Choroid plexus epithelial cell (primary cell): ENCODE results near the gene GPHN.
"Not testable (repeated sequence)": the region's sequence is repeated elsewhere in the genome, so short reads cannot be mapped to it uniquely, and the experiment has no call there.

Experiments
- DNase-seq: peaks from one replicate; pipeline ENCODE4 v3.0.0-alpha.2; 2010; ENCODE audit warnings: low read depth
- H3K4me3 ChIP-seq: 2 replicates; pipeline ENCODE4 v1.5.1; 2011; ENCODE audit warnings: low read depth, mild to moderate bottlenecking, control low read depth, low read length, moderate library complexity
- TF ChIP-seq, protein P1 (sequence below): conservative IDR thresholded peaks from 2 replicates; pipeline ENCODE4 v1.5.1; 2011; ENCODE audit warnings: low read depth, mild to moderate bottlenecking, control low read depth, inconsistent platforms, low read length, moderate library complexity

Gene GPHN

DNA sequence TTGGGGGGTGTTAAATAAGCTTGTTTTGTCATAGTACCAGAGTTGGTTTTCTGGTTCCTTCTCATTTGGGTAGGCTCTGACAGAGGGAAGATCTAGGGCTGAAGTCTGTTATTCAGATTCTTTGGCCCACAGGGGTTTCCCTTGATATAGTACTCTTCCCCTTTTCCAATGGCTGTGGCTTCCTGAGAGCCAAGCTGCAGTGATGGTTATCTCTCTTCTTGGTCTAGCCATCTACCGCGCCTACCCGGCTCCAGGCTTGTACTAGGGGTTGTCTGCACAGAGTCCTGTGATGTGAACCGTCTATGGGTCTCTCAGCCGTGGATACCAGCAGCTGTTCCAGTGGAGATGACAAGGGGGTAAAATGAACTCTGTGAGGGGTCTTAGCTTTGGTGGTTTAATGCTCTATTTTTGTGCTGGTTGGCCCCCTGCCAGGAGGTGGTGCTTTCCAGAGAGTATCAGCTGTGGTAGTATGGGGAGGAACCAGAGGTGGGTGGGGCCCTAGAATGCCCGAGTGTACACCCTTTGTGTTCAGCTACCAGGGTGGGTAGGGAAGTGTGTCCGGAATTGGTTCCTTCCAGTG is 209.7 kb downstream of the GPHN start:
- no peak for DNase-seq
- TF ChIP-seq, protein P1, sequence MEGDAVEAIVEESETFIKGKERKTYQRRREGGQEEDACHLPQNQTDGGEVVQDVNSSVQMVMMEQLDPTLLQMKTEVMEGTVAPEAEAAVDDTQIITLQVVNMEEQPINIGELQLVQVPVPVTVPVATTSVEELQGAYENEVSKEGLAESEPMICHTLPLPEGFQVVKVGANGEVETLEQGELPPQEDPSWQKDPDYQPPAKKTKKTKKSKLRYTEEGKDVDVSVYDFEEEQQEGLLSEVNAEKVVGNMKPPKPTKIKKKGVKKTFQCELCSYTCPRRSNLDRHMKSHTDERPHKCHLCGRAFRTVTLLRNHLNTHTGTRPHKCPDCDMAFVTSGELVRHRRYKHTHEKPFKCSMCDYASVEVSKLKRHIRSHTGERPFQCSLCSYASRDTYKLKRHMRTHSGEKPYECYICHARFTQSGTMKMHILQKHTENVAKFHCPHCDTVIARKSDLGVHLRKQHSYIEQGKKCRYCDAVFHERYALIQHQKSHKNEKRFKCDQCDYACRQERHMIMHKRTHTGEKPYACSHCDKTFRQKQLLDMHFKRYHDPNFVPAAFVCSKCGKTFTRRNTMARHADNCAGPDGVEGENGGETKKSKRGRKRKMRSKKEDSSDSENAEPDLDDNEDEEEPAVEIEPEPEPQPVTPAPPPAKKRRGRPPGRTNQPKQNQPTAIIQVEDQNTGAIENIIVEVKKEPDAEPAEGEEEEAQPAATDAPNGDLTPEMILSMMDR: no peak

DNA sequence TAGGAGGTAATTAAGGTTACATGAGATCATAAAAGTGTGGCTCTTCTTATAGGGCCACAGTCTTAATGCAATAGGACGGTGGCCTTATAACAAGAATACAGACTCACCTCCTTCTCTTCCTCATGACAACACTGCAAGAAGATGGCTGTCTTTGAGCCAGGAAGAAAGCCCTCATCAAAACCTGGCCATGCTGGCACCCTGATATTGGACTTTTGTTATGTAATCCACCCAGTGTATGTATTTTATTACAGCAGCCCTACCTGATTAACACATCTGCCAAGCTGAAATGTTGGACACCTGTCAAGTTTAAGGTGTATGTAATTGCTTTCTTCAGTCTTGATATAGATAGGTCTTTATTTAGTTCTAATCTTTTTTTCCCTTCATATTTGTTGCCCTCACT is 217.0 kb downstream of the GPHN start:
- TF ChIP-seq, protein P1: no peak
- no peak overlapping the region for H3K4me3 ChIP-seq
- no peak for DNase-seq

More for the DNA sequence above, 209.7 kb downstream of the GPHN start:
- no peak overlapping the region for H3K4me3 ChIP-seq

DNA sequence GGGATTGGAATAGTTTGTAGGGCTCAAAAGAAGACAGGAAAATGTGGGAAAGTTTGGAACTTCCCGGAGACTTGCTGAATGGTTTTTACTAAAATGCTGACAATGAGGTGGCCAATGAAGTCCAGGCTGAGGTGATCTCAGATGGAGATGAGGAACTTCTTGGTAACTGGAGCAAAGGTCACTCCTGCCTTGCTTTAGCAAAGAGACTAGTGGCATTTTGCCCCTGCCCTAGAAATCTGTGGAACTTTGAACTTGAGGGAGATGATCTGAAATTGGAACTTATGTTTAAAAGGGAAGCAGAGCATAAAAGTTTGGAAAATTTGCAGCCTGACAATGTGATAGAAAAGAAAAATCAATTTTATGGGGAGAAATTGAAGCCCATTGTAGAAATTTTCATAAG is 223.4 kb downstream of the GPHN start:
- not testable (repeated sequence) for DNase-seq, H3K4me3 ChIP-seq

DNA sequence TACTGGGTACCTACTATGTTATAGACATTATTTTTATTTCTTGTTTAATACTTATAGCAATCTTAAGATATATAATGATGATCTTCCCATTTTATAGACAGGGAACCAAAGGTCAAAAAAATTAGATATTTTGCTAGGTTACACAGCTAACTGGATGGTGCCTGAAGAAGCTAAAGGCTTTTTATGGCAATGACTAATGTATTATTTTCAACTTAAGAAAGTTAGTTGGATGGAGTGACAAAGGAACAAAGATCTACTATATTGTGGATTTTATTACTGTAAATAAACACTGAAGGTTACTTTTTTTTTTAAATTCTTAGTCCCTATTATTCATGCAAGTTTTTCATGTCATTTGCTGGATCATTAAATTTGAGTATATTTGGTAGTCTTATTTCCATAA is 227.9 kb downstream of the GPHN start:
- TF ChIP-seq, protein P1: no peak
- H3K4me3 ChIP-seq: no peak overlapping the region
- no peak for DNase-seq

DNA sequence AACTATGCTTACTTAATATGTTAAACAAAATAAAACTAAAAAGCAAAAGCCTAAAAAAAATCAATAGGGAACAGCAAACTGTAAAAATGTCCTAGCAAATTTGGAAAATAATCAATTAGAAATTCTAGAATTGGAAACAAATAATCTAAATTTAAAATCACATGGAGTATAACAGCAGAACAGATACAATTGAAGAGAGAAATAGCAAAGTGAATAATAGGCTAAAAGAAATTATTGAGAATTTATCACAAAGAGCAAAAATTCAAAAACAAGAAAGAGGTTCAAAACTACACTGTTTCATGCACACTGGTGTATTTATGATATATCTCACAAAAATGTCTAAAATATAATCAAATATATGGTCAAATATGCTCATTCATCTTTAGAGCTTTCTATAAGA is 231.9 kb downstream of the GPHN start:
- no peak overlapping the region for H3K4me3 ChIP-seq
- TF ChIP-seq, protein P1: no peak

DNA sequence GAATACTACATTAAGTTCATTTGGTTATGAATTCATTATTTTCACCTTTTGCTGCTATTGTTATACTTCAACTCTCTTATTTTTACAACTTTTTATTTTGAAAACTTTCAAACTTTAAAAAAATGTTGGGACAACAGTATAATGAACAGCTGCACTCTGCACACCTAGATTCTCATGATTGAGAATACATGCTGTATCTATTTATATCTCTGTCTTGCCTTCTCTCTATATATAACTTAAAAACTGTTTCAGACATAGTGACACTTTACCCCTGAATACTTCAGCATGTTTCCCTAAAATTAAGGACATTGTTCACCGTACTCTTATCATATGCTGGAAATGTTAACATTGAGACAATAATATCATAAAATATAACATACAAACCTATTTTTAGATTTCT is 237.1 kb downstream of the GPHN start:
- TF ChIP-seq, protein P1: no peak
- no peak for DNase-seq
- no peak overlapping the region for H3K4me3 ChIP-seq

More for the DNA sequence above, 231.9 kb downstream of the GPHN start:
- no peak for DNase-seq

DNA sequence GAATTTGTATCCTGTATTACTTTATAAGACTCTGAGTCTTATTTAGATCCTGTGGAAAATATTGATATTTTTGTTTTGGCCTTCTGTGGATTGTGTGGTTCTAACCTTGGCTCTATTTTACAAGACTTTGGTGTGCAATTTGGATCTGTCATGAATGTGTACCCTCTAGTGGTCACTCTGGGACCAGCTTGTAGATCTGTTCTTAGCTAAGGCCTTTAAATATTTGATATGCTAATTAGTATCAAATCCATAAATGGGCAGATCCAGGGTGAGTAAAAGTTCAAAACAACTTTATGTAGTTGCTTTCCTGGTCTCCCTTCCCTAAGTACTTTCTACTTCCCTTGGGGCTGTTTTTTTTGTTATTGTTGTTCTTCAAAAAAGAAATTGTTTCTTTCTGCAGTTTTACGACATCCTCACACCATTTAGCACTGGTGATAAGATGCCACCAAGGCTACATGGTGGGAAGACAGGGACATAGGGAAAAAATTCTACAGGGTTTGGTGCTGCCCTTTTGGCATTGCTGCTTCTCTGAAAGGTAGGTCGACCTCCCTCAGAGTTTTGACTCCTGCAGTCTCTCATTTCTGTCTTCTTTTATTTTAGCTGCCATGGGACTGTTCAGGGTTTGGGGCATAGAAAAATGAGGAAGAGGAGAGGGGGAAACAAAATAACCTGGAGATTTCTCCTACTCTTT is 238.5 kb downstream of the GPHN start:
- TF ChIP-seq, protein P1: peak; percentile 70
- H3K4me3 ChIP-seq: no peak overlapping the region
- DNase-seq: peak; percentile 78
